Measurements from ENCODE around the gene KRT33A.
A peak's percentile ranks its signal among the peaks of the same experiment; 100 is the strongest.

The KRT33A gene

GRCh38 chr17:41329279-41329948 lies 21.2 kb downstream of the KRT33A start:
- DNase-seq (ENCODE audit: low spot score) = peak; percentile 73

- DNase-seq (ENCODE audit: low spot score) = no peak
These were observed 22.4 kb downstream of the KRT33A start for GRCh38 chr17:41328207-41328606.

- DNase-seq (ENCODE audit: low spot score) = no peak
These were observed 23.1 kb downstream of the KRT33A start for GRCh38 chr17:41327411-41328120.

DNA sequence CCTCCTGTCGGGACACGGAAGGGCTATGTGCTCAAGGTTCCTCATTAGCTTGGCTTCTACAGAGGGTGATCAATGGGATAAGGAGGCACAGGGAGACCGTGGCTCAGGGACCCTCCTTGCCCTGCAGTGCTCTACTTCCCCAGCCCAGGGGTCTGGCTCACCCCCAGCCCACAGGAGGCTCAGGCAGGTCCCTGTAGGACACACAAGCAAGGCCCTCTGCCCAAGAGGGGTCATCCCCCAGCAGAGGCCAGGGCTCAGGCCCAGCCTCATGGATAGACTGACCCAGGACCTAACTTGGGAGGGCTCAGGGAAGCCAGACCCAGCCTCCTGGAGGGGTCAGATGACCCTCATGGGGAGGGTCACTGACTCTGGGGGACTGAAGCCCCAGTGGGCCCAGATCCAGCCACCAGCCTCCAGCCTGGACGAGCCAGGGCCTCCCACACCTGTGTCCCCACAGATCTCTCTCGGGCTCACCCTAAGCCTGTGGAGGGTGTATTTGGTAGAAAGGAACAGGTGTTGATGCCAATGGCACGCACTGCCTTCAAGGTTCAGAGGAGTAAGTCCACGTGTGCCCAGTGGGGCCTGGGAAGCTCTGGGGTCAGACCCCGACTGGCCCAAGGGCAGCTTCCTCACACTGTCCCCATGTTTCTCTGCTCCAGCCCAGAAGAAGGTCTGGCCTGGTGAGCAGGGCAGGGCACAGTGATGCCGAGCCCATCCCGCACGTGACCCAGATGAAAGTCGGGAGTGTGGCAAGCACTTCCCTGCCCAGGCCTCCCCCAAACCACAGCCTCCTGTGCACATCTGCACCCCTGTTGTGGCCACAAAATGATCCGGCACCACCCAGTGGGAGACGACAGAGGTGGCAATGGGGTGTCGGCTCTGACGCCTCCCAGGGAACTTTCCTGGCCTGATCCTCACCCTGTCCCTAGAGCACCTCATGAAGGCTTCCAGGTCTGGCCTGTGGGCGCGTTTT lies 24.2 kb downstream of the KRT33A start:
- peak; percentile 78 for DNase-seq (ENCODE audit: low spot score)

GRCh38 chr17:41325611-41326010 lies 25.0 kb downstream of the KRT33A start:
- DNase-seq (ENCODE audit: low spot score) = no peak

DNA sequence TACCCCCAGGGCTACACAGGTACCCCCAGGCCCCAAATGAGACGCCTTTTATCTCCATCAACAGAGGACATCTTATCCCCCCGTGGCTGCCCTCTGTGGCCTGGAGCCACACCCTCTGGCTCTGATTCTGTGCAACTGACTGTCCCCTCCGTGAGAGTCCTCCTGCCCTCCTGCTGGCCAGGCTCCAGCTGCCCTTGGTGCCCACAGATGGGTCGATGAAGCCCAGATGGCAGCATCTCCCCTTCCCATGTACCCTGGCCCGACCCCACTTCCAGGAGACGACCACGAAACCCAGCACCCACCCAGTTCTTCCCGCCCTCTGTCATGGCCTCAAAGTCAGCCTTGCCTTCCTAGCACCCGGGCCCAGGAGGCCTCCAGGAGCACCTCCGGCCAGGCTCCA lies 25.5 kb downstream of the KRT33A start:
- no peak for DNase-seq (ENCODE audit: low spot score)

DNA sequence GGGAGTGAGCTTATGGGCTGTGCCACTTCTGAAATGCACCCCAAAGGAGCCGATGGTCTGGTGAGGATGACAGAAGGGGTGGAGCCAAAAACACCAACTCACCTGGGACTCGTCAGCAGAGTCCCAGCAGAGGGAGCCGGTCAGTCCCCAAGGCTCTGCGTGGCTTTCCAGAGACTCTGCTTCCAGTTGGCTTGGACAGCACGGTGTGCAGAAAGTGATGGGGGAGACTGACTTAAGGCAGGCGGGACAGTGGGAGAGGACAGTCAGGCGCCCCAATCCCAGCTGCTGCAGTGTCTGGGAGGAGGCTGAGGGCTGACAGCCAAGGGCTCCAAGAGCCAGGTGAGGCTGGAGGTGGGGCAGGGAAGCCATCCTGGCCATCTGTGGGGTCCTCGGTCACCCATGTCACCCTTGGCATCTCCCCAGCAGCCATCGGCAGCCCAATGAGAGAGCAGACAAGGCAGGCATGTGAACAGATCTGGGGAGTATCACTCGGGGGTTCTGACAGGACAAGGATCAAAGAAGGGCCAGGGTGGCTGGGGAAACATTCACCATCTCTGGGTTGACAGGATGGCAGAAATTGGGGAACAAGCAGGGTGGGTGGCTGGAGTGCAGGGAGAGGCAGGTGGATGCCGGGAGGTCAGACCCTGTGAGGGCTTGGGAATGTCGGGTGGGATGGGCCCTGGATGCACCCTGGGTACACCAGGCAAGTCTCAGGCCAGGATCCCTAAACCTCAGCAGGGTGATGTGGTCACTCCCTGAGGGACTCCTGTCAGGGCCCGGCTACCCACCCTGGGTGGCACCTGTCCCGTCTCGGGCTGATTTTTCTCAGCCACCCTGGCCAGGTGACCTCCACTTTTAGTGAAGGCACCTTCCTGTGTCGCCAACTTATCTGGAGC lies 26.2 kb downstream of the KRT33A start:
- DNase-seq (ENCODE audit: low spot score) = peak; percentile 74

DNA sequence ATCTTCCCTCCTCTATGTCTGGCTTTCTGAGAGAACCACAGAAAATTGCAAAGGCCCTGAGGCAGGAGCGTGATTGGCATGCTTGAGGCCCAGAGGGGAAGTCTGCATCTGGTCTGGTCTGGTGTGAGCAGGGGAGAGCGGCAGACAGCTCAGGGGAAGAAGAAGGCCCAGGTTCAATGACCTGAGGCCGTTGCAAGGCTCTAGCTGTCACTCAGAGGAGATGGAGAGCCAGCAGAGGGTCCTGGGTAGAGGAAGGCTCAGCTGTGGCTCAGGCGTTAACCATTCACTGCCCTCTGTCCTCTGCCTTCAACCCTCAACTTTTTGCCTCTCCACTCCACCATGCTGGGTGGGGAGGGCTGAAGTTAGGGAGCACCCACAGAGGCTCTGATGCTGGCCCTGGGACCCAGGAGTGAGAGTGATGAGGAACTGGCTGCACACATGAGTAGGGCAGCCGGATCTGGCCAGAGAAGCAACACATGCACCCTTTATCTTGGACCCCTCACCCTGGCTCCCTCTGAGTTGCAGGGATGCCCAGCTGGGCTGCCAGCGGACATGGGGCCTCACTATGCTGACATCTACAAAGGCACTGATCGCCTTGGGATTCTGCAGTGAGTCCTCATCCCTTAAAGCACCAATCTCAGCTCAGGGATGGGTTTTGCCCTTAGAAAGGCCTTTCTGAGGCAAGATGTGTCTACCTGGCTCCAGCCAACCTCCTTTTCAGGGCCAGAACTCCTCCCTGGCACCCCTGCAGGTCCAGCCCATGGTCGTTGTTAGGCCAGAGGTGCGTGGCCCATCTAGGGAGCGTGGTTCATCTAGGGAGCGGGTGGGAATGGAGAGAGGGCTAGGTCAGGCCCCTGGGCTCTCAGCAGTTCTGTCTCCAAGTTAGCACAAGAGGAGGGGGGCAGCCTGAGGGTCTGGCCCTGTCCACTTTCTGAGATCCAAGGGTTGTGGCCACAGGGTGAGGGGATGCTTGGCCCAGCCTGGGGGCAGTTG lies 27.4 kb downstream of the KRT33A start:
- DNase-seq (ENCODE audit: low spot score) = no peak

DNA sequence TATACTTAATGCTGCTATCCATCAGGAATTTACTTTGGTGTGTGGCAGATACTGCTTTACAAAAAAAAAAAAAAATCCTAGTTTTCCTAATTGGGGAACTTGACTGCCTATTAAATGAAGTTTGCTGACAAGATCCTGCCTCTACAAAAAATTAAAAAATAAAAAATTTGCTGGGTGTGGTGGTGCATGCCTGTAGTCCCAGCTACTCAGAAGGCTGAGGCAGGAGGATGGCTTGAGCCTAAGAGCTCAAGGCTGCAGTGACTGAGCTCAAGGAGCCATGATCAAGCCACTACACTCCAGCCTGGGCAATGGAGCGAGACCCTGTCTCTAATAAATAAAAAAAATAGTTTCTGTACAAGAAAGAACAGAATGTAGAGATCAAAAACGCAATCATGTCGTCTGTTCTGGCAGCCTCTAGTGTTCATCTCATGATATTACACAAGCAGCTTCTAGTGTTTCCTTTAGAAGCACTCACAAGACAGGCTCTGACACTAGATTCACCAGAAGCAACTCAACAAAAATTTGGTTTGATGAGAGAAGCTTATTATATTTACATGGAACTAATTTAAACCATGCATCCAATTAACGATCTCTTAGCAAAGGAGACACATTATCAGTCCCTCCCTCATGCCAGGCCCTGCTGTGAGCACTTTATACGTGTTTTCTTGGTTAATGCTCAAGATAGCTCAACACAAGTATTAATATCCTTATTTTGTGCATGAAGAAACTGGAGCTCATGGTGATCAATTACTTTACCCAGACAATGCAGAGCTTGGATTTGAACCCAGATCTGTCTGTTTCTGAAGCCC lies 28.3 kb downstream of the KRT33A start:
- DNase-seq (ENCODE audit: low spot score) = peak; percentile 67

DNA sequence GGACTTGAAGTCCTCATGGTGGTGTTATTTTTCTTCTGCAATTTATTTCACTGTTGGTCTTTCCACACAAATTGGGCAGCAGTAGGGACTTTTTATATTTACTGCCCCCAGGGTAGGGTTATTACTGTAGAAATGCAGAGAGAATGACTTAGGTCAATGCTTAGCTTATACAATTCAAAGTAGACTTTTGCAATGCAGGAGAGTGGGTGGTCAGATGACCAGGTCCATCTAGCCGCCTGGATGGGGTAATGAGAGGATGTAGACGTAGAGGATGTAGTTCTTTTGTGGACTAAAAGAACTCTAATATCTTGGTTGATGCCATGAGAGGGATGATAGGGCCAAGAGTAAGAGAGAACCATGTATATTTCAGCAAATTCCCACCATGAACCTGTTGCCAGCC lies 32.4 kb downstream of the KRT33A start:
- no peak for DNase-seq (ENCODE audit: low spot score)

DNA sequence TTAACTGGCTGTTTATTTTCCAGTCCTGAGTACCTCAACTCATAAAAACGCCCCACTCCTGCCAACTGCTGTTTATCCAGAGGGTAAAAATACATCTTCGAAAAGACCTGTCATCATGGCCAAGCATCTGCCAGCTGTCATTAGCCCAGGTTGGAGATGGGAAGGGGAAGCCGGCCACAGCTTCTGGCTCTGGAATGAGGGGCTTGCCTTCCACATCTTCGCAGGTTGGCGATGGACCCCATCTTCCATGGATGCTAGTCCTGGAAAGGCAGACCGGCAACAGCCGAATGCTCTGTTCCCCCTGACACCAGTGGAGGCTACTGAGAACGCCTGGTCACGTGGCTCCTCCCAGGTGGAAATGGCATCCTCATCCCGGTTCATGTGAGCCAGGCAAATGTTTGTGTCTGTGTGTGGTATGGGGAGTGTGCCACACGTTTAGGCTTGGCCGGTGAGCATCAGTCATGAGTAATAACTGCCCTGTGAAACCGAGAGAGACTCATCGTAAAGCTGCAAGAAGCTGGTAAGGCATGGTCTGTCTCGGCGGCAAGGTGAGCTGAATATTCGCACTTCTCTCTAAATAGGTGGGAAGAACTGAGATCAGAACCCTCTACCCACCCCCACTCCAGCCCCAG lies 34.7 kb downstream of the KRT33A start:
- no peak for DNase-seq (ENCODE audit: low spot score)

DNA sequence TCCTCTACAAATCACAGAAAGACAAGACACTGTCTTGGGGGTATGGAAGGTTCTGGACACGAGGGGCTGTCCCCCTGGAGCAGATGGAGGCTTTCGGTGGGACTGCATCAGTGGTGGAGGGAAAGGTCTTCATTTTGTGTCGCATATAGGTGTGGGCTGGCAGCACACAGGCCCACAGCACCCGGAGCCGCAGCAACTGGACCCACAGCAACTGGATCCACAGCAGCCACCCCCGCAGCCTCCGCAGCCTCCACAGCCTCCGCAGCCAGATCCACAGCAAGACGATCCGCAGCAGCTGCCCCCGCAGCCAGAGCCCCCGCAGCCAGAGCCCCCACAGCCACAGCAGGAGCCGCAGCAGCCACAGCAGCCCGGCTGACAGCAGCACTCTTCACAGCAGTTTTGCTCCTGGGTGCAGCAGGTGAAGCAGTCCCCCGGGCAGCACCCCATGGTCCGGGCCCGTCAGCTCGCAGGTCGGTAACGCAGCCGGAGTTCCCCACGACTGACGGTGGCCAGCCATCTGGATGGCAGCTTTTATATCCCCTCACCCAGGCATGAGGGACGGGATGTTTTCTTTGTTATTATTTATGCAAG lies 35.3 kb downstream of the KRT33A start, which contains the start of gene KRTAP17-1:
TSS of gene KRTAP17-1 (minus strand) at position 507 of the 591 bp plus-strand sequence. CDS start at position 447, 60 bp downstream.
- DNase-seq (ENCODE audit: low spot score) = no peak

DNA sequence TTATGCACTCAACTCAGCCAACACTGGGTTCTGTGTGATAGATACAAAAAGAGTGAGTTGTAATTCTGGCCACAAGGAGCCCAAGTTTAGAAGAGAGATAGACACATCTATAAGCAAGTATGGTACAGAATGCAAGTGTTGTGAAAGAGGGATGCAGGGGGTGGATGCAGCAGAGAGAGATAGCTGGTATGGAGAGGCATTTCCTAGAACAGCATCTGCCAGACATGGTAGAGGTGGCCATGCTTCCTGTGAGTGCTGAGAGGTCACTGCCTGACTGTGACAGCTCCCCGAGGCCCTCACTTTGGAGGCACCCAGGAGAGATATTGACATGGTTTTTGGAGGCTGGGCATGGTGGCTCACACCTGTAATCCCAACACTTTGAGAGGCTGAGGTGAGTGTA lies 39.5 kb downstream of the KRT33A start:
- DNase-seq (ENCODE audit: low spot score) = no peak

DNA sequence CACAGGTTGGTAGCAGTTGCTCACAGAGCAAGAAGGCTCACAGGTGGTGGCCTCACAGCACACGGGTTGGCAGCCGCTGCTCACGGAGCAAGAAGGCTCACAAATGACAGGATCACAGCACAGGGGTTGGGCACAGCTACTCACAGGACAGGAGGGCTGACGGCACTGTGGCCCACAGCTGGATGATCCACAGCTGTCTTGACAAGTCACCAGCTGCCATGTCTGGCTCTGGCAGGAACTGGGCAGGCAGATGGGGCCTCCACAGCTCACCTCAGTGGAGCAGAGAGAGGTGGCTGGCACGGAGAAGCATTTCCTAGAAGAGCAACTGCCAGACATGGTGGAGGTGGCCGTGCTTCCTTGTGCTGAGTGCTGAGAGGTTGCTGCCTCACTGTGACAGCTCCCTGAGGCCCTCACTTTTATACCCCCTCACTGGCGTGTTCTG lies 41.7 kb downstream of the KRT33A start, which contains the start of gene KRTAP16-1:
TSS of gene KRTAP16-1 (minus strand) at position 392 of the 442 bp plus-strand sequence. CDS start at position 336, 56 bp downstream.
- no peak for DNase-seq (ENCODE audit: low spot score)

GRCh38 chr17:41308251-41308917 lies 42.2 kb downstream of the KRT33A start:
- peak; percentile 60 for DNase-seq (ENCODE audit: low spot score)

GRCh38 chr17:41307647-41308046 lies 43.0 kb downstream of the KRT33A start:
- no peak for DNase-seq (ENCODE audit: low spot score)

GRCh38 chr17:41304091-41304490 lies 46.5 kb downstream of the KRT33A start:
- no peak for DNase-seq (ENCODE audit: low spot score)

- no peak for DNase-seq (ENCODE audit: low spot score)
These were observed 47.6 kb downstream of the KRT33A start for GRCh38 chr17:41302981-41303380.
